GM23338 (cell line): ENCODE results near the gene TMEM63B. TPM values are rescaled to one million over a fixed set of nuclear protein-coding genes. Genes with fewer than 3 reads are reported as not detected.

Source experiments
- ATAC-seq: fragments of 200-7000 bp; cut with Tn5 transposase; 3 replicates; pipeline ENCODE4 v1.9.1; 2020
- DNase-seq: peaks from one replicate; pipeline ENCODE4 v3.0.0-alpha.2; 2015; ENCODE audit warnings: low spot score
- H2AFZ ChIP-seq: fragments of 200-600 bp; sonication (generic); 2 replicates; pipeline ENCODE4 v1.8.0; 2016; ENCODE audit warnings: antibody characterized with exemption, mild to moderate bottlenecking, moderate library complexity
- H3F3A ChIP-seq: fragments of 200-600 bp; sonication (generic); replicated peaks from 2 replicates; pipeline ENCODE4 v1.8.0; 2017; ENCODE audit warnings: antibody characterized with exemption, mixed run types, low read depth
- H3K27ac ChIP-seq: fragments of 200-600 bp; sonication (generic); 2 replicates; pipeline ENCODE4 v1.6.1; 2016; ENCODE audit warnings: low read depth
- H3K27me3 ChIP-seq: fragments of 200-600 bp; sonication (generic); 2 replicates; pipeline ENCODE4 v1.8.0; 2016; ENCODE audit warnings: mild to moderate bottlenecking, mixed run types, moderate library complexity; ENCODE audit not compliant: insufficient read depth
- H3K36me3 ChIP-seq: fragments of 200-600 bp; sonication (generic); 2 replicates; pipeline ENCODE4 v1.8.0; 2016; ENCODE audit warnings: mild to moderate bottlenecking; ENCODE audit not compliant: insufficient read depth
- H3K4me1 ChIP-seq: fragments of 200-600 bp; sonication (generic); 2 replicates; pipeline ENCODE4 v1.8.0; 2016; ENCODE audit warnings: mild to moderate bottlenecking, moderate library complexity; ENCODE audit not compliant: insufficient read depth
- H3K4me2 ChIP-seq: fragments of 200-600 bp; sonication (generic); 2 replicates; pipeline ENCODE4 v1.7.1; 2017; ENCODE audit warnings: mixed run types
- H3K4me3 ChIP-seq: fragments of 200-600 bp; sonication (generic); 2 replicates; pipeline ENCODE4 v1.6.1; 2016; ENCODE audit warnings: mixed run types
- H3K79me2 ChIP-seq: fragments of 200-600 bp; sonication (generic); replicated peaks from 2 replicates; pipeline ENCODE4 v1.8.0; 2017; ENCODE audit warnings: mild to moderate bottlenecking; ENCODE audit not compliant: insufficient read depth
- H3K9me2 ChIP-seq: fragments of 200-600 bp; sonication (generic); 2 replicates; pipeline ENCODE4 v1.8.0; 2017; ENCODE audit not compliant: insufficient read depth
- H4K20me1 ChIP-seq: fragments of 200-600 bp; sonication (generic); replicated peaks from 2 replicates; pipeline ENCODE4 v1.8.0; 2017; ENCODE audit warnings: mild to moderate bottlenecking; ENCODE audit not compliant: insufficient read depth
- H3K27ac Mint-ChIP-seq: 2 replicates; pipeline ENCODE4 v1.8.0; 2020; ENCODE audit warnings: inconsistent platforms, mild to moderate bottlenecking, moderate library complexity, mixed read lengths
- H3K27me3 Mint-ChIP-seq: 3 replicates; pipeline ENCODE4 v1.8.0; 2022; ENCODE audit warnings: low read depth, mild to moderate bottlenecking, moderate library complexity, mixed read lengths, inconsistent platforms; ENCODE audit not compliant: insufficient read depth, poor library complexity
- H3K36me3 Mint-ChIP-seq: 3 replicates; pipeline ENCODE4 v1.8.0; 2021; ENCODE audit warnings: low read depth, mild to moderate bottlenecking, inconsistent platforms, moderate library complexity, mixed read lengths
- H3K4me1 Mint-ChIP-seq: 3 replicates; pipeline ENCODE4 v1.8.0; 2020; ENCODE audit warnings: mild to moderate bottlenecking, inconsistent platforms, mixed read lengths
- H3K4me3 Mint-ChIP-seq: 3 replicates; pipeline ENCODE4 v1.8.0; 2021; ENCODE audit warnings: moderate library complexity, mild to moderate bottlenecking, inconsistent platforms, mixed read lengths
- H3K9me3 Mint-ChIP-seq: 3 replicates; pipeline ENCODE4 v1.8.0; 2020; ENCODE audit warnings: moderate library complexity, mild to moderate bottlenecking, inconsistent platforms, mixed read lengths
- CTCF ChIP-seq, 2 experiments: fragments of 200-600 bp in 1 of 2; sonication (generic) in 1 of 2; conservative IDR thresholded peaks; 2 replicates each; pipeline versions ENCODE4 v1.5.1 to v1.6.1; 2016 to 2017; ENCODE audit warnings: antibody characterized with exemption in 2 of 2, low read depth in 2 of 2, mild to moderate bottlenecking in 2 of 2, moderate library complexity in 1 of 2
- JUNB ChIP-seq: IDR thresholded peaks from one replicate; pipeline ENCODE4 v1.6.1; 2016; ENCODE audit warnings: antibody characterized with exemption; ENCODE audit not compliant: unreplicated experiment
- NANOG ChIP-seq: IDR thresholded peaks from 2 replicates; pipeline ENCODE4 v1.6.1; 2016; ENCODE audit warnings: antibody characterized with exemption, borderline replicate concordance
- ZNF331 ChIP-seq: fragments of 250-450 bp; sonication (Bioruptor Pico); IDR thresholded peaks from 2 replicates; pipeline ENCODE4 v1.5.0; 2020; ENCODE audit warnings: low read depth, mild to moderate bottlenecking, moderate library complexity
- polyA plus RNA-seq: library from polyadenylated mRNA; unstranded; fragments of >200 nt; fragmentation: Nextera tagmentation; extraction: Ambion mirVana; gene quantifications from 2 replicates; pipeline ENCODE4 v1.2.1, GENCODE V29; 2016
- total RNA-seq: library from RNA; depleted of rRNA; stranded (reverse); fragments of >200 nt; shearing (Covaris generic); gene quantifications from 2 replicates; pipeline ENCODE4 v1.2.3, GENCODE V29; 2014
- TF ChIP-seq, protein P1 (sequence below): IDR thresholded peaks from 2 replicates; pipeline ENCODE4 v1.6.1; 2016; ENCODE audit warnings: antibody characterized with exemption

The TMEM63B gene
- total and polyA plus RNA-seq, 2 experiments from 2014 or later = 10.1 to 36.0 TPM

DNA sequence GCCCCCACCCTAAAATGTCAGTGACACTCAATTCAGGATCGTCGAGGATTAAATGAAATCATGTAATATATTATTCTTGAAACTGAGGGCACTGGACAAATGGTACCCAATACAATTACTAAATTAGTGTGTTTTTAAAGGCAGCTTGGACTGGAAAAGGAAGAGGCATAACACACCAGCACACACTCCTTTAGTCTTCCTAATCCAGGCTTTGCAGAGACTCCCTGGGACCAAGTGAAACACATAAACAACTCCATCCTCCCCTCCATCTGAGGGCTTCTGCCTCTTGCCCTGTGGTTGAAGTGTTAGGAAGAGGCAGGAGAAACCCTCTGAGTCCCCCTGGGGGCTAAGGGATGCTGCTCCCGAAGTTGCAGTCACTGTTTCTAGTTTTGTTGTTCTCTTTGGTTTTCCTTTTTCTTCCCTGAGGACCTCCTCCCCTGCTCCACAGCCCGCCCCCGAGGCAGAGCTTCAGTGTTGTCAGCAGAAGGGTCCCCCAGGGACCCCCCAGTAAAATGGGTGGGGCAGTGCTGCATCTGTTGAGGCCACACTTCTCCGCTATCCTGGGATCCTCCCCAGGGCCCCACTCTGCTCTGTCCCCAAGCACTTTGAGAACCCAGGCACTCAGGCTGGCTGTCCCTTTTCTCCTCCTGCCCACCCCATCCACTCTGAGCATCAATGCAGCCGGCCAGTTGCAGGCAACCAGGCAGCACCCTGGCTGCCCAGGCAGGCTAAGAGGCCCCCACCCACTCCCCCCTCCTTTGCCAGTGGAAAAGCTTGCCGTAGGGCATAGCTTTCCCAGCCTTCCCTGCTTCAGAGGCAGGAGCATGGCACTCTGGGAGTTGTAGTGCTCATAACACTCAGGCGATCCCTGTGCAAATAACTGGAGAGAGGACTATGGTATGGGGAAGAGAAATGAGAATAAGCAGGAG, 5.9 kb downstream of the TMEM63B start:
- ATAC-seq = peak; percentile 85
- Histone ChIP-seq H3F3A (0 out of 2 replicates have a peak, but pooled peaks cover 12% of the 10 kb centered on the region), H3K9me2 (no peaks in the 10 kb centered on the region), H3K4me1 (peaks cover 30% of the 10 kb centered on the region), H3K4me3 (peak overlapping the region; percentile 45; the same call in 1 of the 2 replicates), H2AFZ (no peak overlapping the region), H3K27me3 (no peaks in the 10 kb centered on the region), H3K36me3 (no peaks in the 10 kb centered on the region), H3K4me2 (peak overlapping the region; percentile 76), H3K79me2 (peaks cover 24% of the 10 kb centered on the region), H4K20me1 (peaks cover 11% of the 10 kb centered on the region), H3K27ac (peak overlapping the region; percentile 59; the same call in 1 of the 2 replicates)
- Mint-ChIP-seq H3K27me3 (peaks cover 21% of the 10 kb centered on the region), H3K36me3 (peaks cover 13% of the 10 kb centered on the region), H3K27ac (peak overlapping the region; percentile 74), H3K4me1 (peaks cover 49% of the 10 kb centered on the region), H3K9me3 (no peaks in the 10 kb centered on the region; the same call in 2 of the 3 replicates), H3K4me3 (peak overlapping the region; percentile 48)
- peak; percentile 58 for DNase-seq
- TF ChIP-seq ZNF331 (no peak), CTCF (conservative IDR thresholded peaks at IDR 0.05; ENCODE audit: low read depth in 2 of 2) (peak; percentile 7 to 14; a peak in 1 of 4 replicates)

DNA sequence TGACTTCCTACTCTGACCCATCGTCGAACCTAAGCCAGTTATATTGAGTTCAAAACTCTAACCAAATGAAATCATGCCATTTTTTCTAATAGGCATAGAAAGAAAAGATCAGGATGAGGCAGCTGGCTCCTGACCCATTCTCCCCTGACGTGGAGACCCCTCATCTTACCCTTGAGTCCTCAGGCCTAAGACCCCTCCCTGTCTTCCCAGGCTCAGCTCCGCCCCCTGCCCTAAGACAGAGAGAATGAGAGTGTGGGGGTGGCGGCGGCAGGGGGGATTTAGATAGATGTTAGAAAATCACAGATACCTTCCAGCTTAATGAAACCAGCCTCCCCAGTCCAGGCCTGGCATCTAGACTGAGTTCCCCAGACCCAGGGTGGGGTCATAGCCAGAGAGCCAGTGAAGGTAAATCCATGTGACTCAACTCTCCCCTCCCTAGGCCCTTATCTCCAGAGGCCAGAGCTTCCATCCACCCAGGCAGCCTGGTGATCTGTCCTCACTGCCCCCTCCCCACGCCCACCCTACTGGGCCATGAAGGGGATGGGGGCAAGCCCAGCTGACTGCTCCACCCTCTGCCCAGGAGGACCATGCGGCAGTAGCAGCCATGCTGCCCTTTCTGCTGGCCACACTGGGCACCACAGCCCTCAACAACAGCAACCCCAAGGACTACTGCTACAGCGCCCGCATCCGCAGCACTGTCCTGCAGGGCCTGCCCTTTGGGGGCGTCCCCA, 6.8 kb downstream of the TMEM63B start:
- H3K4me3 ChIP-seq = no peak overlapping the region
- peak overlapping the region; percentile 3; the same call in 1 of the 3 replicates for H3K4me3 Mint-ChIP-seq
- 0 out of 2 replicates have a peak, but pooled peaks cover 12% of the 10 kb centered on the region for H3F3A ChIP-seq
- peaks cover 30% of the 10 kb centered on the region for H3K4me1 ChIP-seq
- 0 out of 2 replicates have a peak overlapping the region, but pooled peaks have one; percentile 59 for H3K27ac ChIP-seq
- H4K20me1 ChIP-seq = peaks cover 11% of the 10 kb centered on the region
- H2AFZ ChIP-seq = no peak overlapping the region
- H3K27me3 ChIP-seq = no peaks in the 10 kb centered on the region
- peaks cover 19% of the 10 kb centered on the region for H3K27me3 Mint-ChIP-seq
- peaks cover 17% of the 10 kb centered on the region for H3K36me3 Mint-ChIP-seq
- peak overlapping the region; percentile 76 for H3K4me2 ChIP-seq
- H3K36me3 ChIP-seq = no peaks in the 10 kb centered on the region
- ATAC-seq = peak; percentile 12; the same call in 2 of the 3 replicates
- H3K79me2 ChIP-seq = peaks cover 15% of the 10 kb centered on the region
- H3K4me1 Mint-ChIP-seq = peaks cover 53% of the 10 kb centered on the region
- TF ChIP-seq, protein P1, sequence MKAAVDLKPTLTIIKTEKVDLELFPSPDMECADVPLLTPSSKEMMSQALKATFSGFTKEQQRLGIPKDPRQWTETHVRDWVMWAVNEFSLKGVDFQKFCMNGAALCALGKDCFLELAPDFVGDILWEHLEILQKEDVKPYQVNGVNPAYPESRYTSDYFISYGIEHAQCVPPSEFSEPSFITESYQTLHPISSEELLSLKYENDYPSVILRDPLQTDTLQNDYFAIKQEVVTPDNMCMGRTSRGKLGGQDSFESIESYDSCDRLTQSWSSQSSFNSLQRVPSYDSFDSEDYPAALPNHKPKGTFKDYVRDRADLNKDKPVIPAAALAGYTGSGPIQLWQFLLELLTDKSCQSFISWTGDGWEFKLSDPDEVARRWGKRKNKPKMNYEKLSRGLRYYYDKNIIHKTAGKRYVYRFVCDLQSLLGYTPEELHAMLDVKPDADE = no peak
- 0 out of 4 replicates have a peak, but pooled peaks of 1 of the 2 experiments have one; percentile 8 for TF ChIP-seq CTCF (conservative IDR thresholded peaks at IDR 0.05; ENCODE audit: low read depth in 2 of 2)
- no peak for TF ChIP-seq JUNB
- TF ChIP-seq NANOG = no peak
- H3K9me3 Mint-ChIP-seq = no peaks in the 10 kb centered on the region; the same call in 2 of the 3 replicates
- H3K27ac Mint-ChIP-seq = peak overlapping the region; percentile 74; the same call in 1 of the 2 replicates
- no peaks in the 10 kb centered on the region for H3K9me2 ChIP-seq
- no peak for DNase-seq
